Measurements from ENCODE around the gene TRIM40.

- TF ChIP-seq CTCF (IDR thresholded peaks at IDR 0.05) (no peak), SIN3A (IDR thresholded peaks at IDR 0.05; ENCODE audit: borderline replicate concordance, insufficient read depth, low read depth, low read length) (no peak), POLR2AphosphoS5 (IDR thresholded peaks at IDR 0.05; ENCODE audit: low read depth, low read length) (no peak)
Measured at GRCh38 chr6:30163918-30164654, 28.1 kb downstream of the TRIM40 start.

Data from Panc1 (cell line).